ENCODE results near the gene CAPN5.

The CAPN5 gene

GRCh38 chr11:77085652-77086051 lies 18.9 kb downstream of the CAPN5 start:
- Mint-ChIP-seq H3K27me3 (no peaks in the 10 kb centered on the region), H3K9me3 (no peaks in the 10 kb centered on the region), H3K27ac (no peak overlapping the region), H3K4me1 (ENCODE audit: low read depth in 2 of 2) (peaks cover 0 to 11% of the 10 kb centered on the region in 2 donors), H3K36me3 (ENCODE audit: insufficient read depth) (no peaks in the 10 kb centered on the region), H3K4me3 (no peak overlapping the region)
- no peak for DNase-seq
- ATAC-seq (replicated peaks), result no peak

- H3K36me3 Mint-ChIP-seq (ENCODE audit: insufficient read depth), result peaks cover 3% of the 10 kb centered on the region
- no peaks in the 10 kb centered on the region for H3K27me3 Mint-ChIP-seq
- no peak overlapping the region for H3K27ac Mint-ChIP-seq
- peaks cover 0 to 14% of the 10 kb centered on the region in 2 donors for H3K4me1 Mint-ChIP-seq (ENCODE audit: low read depth in 2 of 2)
- no peaks in the 10 kb centered on the region for H3K9me3 Mint-ChIP-seq
- DNase-seq (no peak), ATAC-seq (replicated peaks) (no peak)
- no peak overlapping the region for H3K4me3 Mint-ChIP-seq
Measured at GRCh38 chr11:77086521-77087472, 20.0 kb downstream of the CAPN5 start.

GRCh38 chr11:77087723-77088225 lies 21.0 kb downstream of the CAPN5 start:
- Mint-ChIP-seq H3K27ac (no peak overlapping the region), H3K27me3 (no peaks in the 10 kb centered on the region), H3K36me3 (ENCODE audit: insufficient read depth) (peaks cover 3% of the 10 kb centered on the region)

GRCh38 chr11:77088236-77089003 lies 21.6 kb downstream of the CAPN5 start:
- H3K9me3 Mint-ChIP-seq, result no peaks in the 10 kb centered on the region
- DNase-seq (no peak), ATAC-seq (replicated peaks) (no peak)
- no peak overlapping the region for H3K27ac Mint-ChIP-seq
- H3K27me3 Mint-ChIP-seq, result no peaks in the 10 kb centered on the region
- peaks cover 3% of the 10 kb centered on the region for H3K36me3 Mint-ChIP-seq (ENCODE audit: insufficient read depth)
- H3K4me1 Mint-ChIP-seq (ENCODE audit: low read depth in 2 of 2), result peaks cover 0 to 3% of the 10 kb centered on the region in 2 donors
- no peak overlapping the region for H3K4me3 Mint-ChIP-seq

More at GRCh38 chr11:77087723-77088225, 21.0 kb downstream of the CAPN5 start:
- ATAC-seq (replicated peaks), result no peak
- Mint-ChIP-seq H3K4me1 (ENCODE audit: low read depth in 2 of 2) (peaks cover 0 to 5% of the 10 kb centered on the region in 2 donors), H3K4me3 (no peak overlapping the region), H3K9me3 (no peaks in the 10 kb centered on the region)
- no peak for DNase-seq

GRCh38 chr11:77089004-77089545 lies 22.3 kb downstream of the CAPN5 start:
- Mint-ChIP-seq H3K4me3 (no peak overlapping the region), H3K36me3 (ENCODE audit: insufficient read depth) (peaks cover 5% of the 10 kb centered on the region), H3K27me3 (no peaks in the 10 kb centered on the region), H3K9me3 (no peaks in the 10 kb centered on the region), H3K27ac (no peak overlapping the region), H3K4me1 (ENCODE audit: low read depth in 2 of 2) (peaks cover 0 to 3% of the 10 kb centered on the region in 2 donors)
- DNase-seq (no peak), ATAC-seq (replicated peaks) (no peak)

- peaks cover 0 to 3% of the 10 kb centered on the region in 2 donors for H3K4me1 Mint-ChIP-seq (ENCODE audit: low read depth in 2 of 2)
- no peak for DNase-seq
- no peaks in the 10 kb centered on the region for H3K27me3 Mint-ChIP-seq
- peaks cover 5% of the 10 kb centered on the region for H3K36me3 Mint-ChIP-seq (ENCODE audit: insufficient read depth)
- no peaks in the 10 kb centered on the region for H3K9me3 Mint-ChIP-seq
- no peak for ATAC-seq (replicated peaks)
- H3K4me3 Mint-ChIP-seq, result no peak overlapping the region
- no peak overlapping the region for H3K27ac Mint-ChIP-seq
Measured at GRCh38 chr11:77090046-77090372, 23.2 kb downstream of the CAPN5 start.

GRCh38 chr11:77090373-77091111 lies 23.8 kb downstream of the CAPN5 start:
- no peak for ATAC-seq (replicated peaks)
- no peak overlapping the region for H3K27ac Mint-ChIP-seq
- H3K27me3 Mint-ChIP-seq, result no peaks in the 10 kb centered on the region
- H3K4me1 Mint-ChIP-seq (ENCODE audit: low read depth in 2 of 2), result peaks cover 0 to 3% of the 10 kb centered on the region in 2 donors
- no peak overlapping the region for H3K4me3 Mint-ChIP-seq
- no peaks in the 10 kb centered on the region for H3K9me3 Mint-ChIP-seq
- H3K36me3 Mint-ChIP-seq (ENCODE audit: insufficient read depth), result peaks cover 5% of the 10 kb centered on the region
- DNase-seq, result no peak

- Mint-ChIP-seq H3K4me1 (ENCODE audit: low read depth in 2 of 2) (peaks cover under 1 to 3% of the 10 kb centered on the region in 2 donors), H3K27me3 (no peaks in the 10 kb centered on the region), H3K36me3 (ENCODE audit: insufficient read depth) (peaks cover 5% of the 10 kb centered on the region), H3K4me3 (no peak overlapping the region), H3K27ac (no peak overlapping the region), H3K9me3 (no peaks in the 10 kb centered on the region)
- peak; percentile 76 to 81 (median 77) for DNase-seq
- peak; percentile 99 for ATAC-seq (replicated peaks)
Measured at GRCh38 chr11:77091146-77091940, 24.6 kb downstream of the CAPN5 start.

- Mint-ChIP-seq H3K27ac (no peak overlapping the region), H3K27me3 (no peaks in the 10 kb centered on the region), H3K4me1 (ENCODE audit: low read depth in 2 of 2) (peaks cover 3 to 4% of the 10 kb centered on the region in 2 donors), H3K9me3 (no peaks in the 10 kb centered on the region), H3K4me3 (no peak overlapping the region), H3K36me3 (ENCODE audit: insufficient read depth) (peaks cover 5% of the 10 kb centered on the region)
- ATAC-seq (replicated peaks), result no peak
- DNase-seq, result no peak
Measured at GRCh38 chr11:77092382-77092781, 25.6 kb downstream of the CAPN5 start.

- no peak for DNase-seq
- H3K27ac Mint-ChIP-seq, result no peak overlapping the region
- no peaks in the 10 kb centered on the region for H3K27me3 Mint-ChIP-seq
- peaks cover 3 to 4% of the 10 kb centered on the region in 2 donors for H3K4me1 Mint-ChIP-seq (ENCODE audit: low read depth in 2 of 2)
- no peak overlapping the region for H3K4me3 Mint-ChIP-seq
- peaks cover 5% of the 10 kb centered on the region for H3K36me3 Mint-ChIP-seq (ENCODE audit: insufficient read depth)
- no peaks in the 10 kb centered on the region for H3K9me3 Mint-ChIP-seq
- ATAC-seq (replicated peaks), result no peak
Measured at GRCh38 chr11:77093056-77093891, 26.5 kb downstream of the CAPN5 start.

- peaks cover 3 to 4% of the 10 kb centered on the region in 2 donors for H3K4me1 Mint-ChIP-seq (ENCODE audit: low read depth in 2 of 2)
- ATAC-seq (replicated peaks), result no peak
- H3K36me3 Mint-ChIP-seq (ENCODE audit: insufficient read depth), result peaks cover 5% of the 10 kb centered on the region
- H3K4me3 Mint-ChIP-seq, result no peak overlapping the region
- no peaks in the 10 kb centered on the region for H3K27me3 Mint-ChIP-seq
- no peaks in the 10 kb centered on the region for H3K9me3 Mint-ChIP-seq
- H3K27ac Mint-ChIP-seq, result no peak overlapping the region
- no peak for DNase-seq
Measured at GRCh38 chr11:77093987-77094840, 27.4 kb downstream of the CAPN5 start.

Data from effector memory CD8-positive, alpha-beta T cell (primary cell).